GM20000 (cell line): ENCODE measurements around the gene ADGRD1.

Experiments
- DNase-seq: peaks from one replicate; pipeline ENCODE4 v3.0.0; 2012; ENCODE audit warnings: low spot score
- CTCF ChIP-seq: IDR thresholded peaks from 2 replicates; pipeline ENCODE4 v1.5.1; 2012; ENCODE audit warnings: mild to moderate bottlenecking, control low read depth; ENCODE audit errors: extremely low read depth, missing control alignments

Gene ADGRD1

DNA sequence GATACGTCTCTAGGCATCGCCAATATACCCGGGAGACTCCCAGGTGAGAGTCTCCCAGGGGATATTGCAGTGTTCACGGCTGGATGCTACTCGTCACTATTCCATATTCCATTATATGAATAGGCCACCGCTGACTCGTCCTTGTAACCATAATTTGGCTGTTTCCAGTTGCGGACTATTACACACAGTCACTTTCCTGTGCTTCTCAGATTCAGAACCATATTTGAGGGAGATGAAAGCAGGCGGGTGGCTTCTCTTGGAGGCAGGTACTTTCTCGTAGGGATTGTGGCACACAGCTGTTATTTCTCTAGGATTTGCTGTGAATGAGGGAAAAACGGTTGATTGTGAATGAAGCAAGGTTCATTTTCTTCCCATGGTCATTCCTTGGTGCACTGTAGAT, 73.0 kb downstream of the ADGRD1 start:
- DNase-seq: no peak
- no peak for TF ChIP-seq CTCF

DNA sequence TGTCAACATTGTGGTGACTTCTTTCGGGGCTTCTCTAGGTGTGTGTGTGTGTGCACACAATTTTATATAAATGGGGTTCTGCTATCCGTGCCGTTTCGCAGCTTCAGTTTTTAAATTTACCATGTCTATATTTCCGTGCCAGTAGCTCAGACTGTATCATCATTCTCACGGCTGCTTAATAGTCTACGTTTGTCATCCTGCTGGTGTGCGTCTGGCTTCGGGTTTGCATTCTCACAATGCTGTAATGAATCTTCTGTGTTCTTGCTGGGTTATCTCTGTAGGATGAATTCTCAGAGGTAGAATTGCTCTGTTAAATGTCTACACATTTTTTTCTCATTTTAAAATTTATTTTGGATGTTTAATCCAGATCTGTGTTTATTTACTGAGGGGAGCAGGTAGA, 73.6 kb downstream of the ADGRD1 start:
- no peak for DNase-seq
- no peak for TF ChIP-seq CTCF

DNA sequence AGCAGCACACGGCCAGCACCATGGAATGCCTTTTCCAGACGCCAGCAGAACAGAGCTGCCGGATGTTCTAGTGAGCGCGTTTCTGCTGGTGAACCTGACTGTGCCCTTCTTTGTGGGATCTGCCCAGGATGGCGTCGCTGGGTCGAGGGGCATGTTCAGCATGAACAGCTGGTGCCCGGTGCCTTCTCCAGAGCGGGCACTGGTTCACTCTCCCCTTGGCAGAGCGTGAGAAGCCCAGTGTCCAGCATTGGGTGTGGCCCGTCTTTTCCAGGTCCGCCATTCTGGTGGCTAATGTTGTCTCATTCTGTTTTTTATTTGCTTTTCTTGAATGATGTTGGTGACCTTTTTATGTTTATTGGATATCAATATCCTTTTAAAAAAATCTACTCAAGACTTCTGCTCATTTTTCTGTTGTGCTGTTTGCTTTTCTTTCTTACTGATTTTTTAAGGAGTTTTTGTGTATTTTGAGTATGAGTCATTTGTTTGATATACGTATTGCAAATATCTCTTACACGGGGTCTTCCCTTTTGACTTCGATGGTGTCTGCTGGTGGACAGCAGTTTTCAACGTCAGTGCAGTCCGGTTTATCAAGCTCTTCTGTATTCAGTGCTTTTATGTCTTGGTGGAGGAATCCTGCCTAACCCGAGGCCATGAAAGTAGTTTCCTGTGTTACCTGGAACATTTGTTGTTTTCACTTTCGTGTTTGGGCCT, 74.3 kb downstream of the ADGRD1 start:
- DNase-seq: no peak
- TF ChIP-seq CTCF: no peak

- DNase-seq: no peak
- no peak for TF ChIP-seq CTCF
These were observed 75.1 kb downstream of the ADGRD1 start for GRCh38 chr12:131028587-131029338.

DNA sequence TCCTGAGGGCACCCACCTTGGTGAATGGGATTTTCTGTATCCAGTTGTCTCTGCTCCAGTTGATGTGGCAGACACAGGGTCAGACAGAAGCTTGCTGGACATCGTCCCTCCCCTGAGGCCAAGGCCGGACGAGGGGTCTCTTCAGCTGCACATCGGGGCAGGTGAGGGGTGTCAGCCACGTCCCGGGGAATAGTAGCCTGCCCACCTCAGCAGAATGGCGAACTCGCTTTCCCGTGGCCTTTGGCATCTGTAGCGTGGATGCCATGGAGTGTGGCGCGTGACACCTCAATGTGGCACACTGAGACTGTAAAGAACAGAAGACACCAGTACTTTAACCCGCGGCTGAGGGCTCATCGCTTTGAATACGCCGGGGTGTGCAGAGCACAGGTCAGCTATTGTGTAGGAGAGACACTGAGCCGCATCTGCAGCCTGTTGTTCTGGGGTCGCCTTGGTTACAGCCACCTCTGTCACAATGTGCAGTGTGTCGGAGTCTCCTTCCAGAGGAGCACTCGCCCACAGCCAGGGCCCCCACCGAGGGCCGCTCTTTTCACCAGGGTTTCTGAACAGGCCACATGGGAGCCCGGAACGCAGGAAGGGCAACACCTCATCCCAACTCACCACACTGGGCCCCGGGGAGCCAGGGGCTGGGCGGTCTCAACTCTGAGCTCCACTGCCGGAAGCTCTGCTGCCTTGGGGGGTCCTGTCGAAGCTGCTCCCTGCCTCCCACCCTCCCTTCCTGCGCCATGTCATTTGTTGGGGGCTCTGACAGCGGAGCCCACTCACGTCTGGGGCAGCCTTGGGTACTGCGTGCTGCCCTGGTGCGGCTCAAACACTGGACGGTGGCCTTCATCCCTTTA, 77.0 kb downstream of the ADGRD1 start:
- no peak for DNase-seq
- no peak for TF ChIP-seq CTCF

DNA sequence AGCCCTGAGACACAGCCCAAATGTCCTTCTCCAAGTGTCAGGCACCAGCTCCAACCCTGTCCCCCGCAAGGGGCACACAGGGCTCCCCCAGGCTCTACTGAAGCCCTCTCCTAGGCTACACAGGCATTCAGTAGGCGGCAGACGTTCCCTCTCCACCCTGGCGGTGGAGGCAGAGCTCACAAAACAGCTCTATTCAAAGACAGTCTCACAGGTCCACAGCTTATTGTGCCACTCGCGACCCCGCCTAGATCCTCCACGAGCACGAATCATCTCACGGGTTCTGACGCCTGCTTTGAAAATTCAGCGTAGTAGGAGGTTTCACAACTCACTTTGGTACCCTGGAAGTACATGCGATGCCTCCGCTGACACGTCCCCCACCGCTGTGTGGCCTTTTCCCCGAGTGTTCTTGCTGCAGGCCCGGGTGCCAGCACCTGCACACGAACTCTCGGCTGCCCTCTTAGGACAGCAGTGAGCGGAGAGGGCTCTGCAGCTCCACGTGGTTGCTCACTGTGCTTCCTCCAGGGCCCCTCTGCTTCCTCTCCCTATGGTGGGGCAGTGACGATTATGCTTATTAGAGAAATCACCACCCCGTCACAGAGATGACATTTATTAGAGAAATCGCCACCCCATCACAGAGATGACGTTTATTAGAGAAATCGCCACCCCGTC, 78.5 kb downstream of the ADGRD1 start:
- no peak for DNase-seq
- no peak for TF ChIP-seq CTCF
